ENCODE measurements around the gene PNPLA3. TPM values are rescaled to one million over a fixed set of nuclear protein-coding genes. Genes with fewer than 3 reads are reported as not detected.

PNPLA3 gene
- total RNA-seq, 1 experiment from 2014 or later, result 19.8 TPM

DNA sequence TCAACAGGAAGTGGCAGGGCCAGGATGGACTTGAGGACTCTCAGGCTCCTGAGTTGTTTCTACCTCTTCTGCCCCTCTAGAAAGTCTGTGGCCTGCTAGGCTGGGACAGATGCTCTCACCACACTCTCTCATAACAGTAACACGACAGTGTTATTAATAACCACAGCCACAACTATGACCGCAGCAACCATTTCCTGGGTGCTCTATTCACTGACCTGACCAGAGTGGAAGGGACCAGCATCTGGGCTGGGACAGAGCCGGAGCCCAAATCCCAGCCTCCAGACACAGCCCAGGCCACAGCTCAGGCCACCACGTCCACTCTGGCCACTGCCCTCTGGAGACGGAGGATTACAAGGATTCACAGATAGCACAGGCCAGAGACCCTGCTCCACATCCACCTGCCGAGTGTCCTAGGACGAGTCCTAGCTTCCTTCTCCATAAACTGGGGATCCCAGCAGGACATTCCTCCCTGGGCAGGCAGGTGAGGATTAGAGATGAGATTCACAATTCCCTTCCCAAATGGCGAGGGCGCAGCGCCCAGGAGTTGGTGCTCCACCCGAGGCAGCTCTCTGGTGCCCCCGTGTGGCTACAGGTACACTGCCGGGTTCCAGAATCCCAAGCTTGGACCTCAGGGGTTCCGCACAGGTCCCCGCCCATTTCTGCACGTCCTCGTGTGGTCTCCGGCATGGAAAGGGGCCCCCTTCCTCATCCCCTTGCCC lies 38.8 kb upstream of the PNPLA3 start:
- H3K27me3 Mint-ChIP-seq (ENCODE audit: low read depth), result no peaks in the 10 kb centered on the region
- DNase-seq (ENCODE audit: low spot score) (peak; percentile 89), ATAC-seq (peak; percentile 72)
- no peak overlapping the region for H3K4me3 Mint-ChIP-seq
- peaks cover 4% of the 10 kb centered on the region for H3K4me1 Mint-ChIP-seq
- POLR2A ChIA-PET, result no interaction called here
- H3K36me3 Mint-ChIP-seq, result no peaks in the 10 kb centered on the region; the same call in 1 of the 2 replicates
- CTCF ChIA-PET, result interaction anchor here (0.6 to 4.5 kb wide), 43 partner anchors 8 to 1451 kb away, joined by 3 to 162 read pairs (median 4); partner anchors contain the start of genes EFCAB6, PNPLA3, PNPLA5 and SAMM50
- H3K27ac Mint-ChIP-seq, result no peak overlapping the region
- TF ChIP-seq TEAD1 (CRISPR knock-in tag; IDR thresholded peaks at IDR 0.05) (0 out of 2 replicates have a peak, but pooled peaks have one; percentile 30), ZNF263 (CRISPR knock-in tag; IDR thresholded peaks at IDR 0.05; ENCODE audit: low read depth) (peak; percentile 54; the same call in 1 of the 2 replicates), CTCF (IDR thresholded peaks at IDR 0.05) (peak; percentile 85), NR2C2 (CRISPR knock-in tag; IDR thresholded peaks at IDR 0.05) (no peak), ZNF423 (CRISPR knock-in tag; IDR thresholded peaks at IDR 0.05) (0 out of 2 replicates have a peak, but pooled peaks have one; percentile 25)
- TF ChIP-seq, protein P1, sequence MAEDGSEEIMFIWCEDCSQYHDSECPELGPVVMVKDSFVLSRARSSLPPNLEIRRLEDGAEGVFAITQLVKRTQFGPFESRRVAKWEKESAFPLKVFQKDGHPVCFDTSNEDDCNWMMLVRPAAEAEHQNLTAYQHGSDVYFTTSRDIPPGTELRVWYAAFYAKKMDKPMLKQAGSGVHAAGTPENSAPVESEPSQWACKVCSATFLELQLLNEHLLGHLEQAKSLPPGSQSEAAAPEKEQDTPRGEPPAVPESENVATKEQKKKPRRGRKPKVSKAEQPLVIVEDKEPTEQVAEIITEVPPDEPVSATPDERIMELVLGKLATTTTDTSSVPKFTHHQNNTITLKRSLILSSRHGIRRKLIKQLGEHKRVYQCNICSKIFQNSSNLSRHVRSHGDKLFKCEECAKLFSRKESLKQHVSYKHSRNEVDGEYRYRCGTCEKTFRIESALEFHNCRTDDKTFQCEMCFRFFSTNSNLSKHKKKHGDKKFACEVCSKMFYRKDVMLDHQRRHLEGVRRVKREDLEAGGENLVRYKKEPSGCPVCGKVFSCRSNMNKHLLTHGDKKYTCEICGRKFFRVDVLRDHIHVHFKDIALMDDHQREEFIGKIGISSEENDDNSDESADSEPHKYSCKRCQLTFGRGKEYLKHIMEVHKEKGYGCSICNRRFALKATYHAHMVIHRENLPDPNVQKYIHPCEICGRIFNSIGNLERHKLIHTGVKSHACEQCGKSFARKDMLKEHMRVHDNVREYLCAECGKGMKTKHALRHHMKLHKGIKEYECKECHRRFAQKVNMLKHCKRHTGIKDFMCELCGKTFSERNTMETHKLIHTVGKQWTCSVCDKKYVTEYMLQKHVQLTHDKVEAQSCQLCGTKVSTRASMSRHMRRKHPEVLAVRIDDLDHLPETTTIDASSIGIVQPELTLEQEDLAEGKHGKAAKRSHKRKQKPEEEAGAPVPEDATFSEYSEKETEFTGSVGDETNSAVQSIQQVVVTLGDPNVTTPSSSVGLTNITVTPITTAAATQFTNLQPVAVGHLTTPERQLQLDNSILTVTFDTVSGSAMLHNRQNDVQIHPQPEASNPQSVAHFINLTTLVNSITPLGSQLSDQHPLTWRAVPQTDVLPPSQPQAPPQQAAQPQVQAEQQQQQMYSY (CRISPR knock-in tag; IDR thresholded peaks at IDR 0.05), result no peak
- H3K9me3 Mint-ChIP-seq, result no peaks in the 10 kb centered on the region

DNA sequence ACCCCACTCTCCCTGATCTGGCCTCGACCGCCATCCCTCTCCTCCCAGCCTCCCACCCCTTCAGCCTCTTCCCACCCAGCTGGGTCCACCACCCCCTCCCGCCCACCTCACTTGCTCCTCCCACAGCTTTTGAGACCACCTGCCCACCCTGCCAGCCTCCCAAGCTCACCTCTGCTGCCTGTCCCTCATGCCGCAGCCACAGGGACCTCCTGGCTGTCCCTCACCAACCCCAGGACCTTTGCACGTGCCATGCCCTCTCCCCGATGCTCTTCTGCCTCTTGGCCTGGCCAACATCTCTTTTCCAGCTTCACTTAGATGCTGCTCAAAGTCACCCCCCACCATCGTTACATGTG lies 38.3 kb upstream of the PNPLA3 start:
- ATAC-seq, result no peak
- Mint-ChIP-seq H3K27ac (no peak overlapping the region), H3K4me1 (peaks cover 4% of the 10 kb centered on the region), H3K27me3 (ENCODE audit: low read depth) (peaks cover 3% of the 10 kb centered on the region; the same call in 1 of the 2 replicates), H3K4me3 (no peak overlapping the region), H3K9me3 (no peaks in the 10 kb centered on the region), H3K36me3 (no peaks in the 10 kb centered on the region; the same call in 1 of the 2 replicates)
- CTCF ChIA-PET, result interaction anchor here (0.6 to 4.5 kb wide), 41 partner anchors 9 to 1450 kb away, joined by 3 to 162 read pairs (median 4); partner anchors contain the start of genes EFCAB6, PNPLA3, PNPLA5 and SAMM50
- DNase-seq (ENCODE audit: low spot score), result no peak
- POLR2A ChIA-PET, result no interaction called here
- 0 out of 2 replicates have a peak, but pooled peaks have one; percentile 1 for TF ChIP-seq ZNF263 (CRISPR knock-in tag; IDR thresholded peaks at IDR 0.05; ENCODE audit: low read depth)
- peak; percentile 64; the same call in 1 of the 2 replicates for TF ChIP-seq GTF2I (CRISPR knock-in tag; conservative IDR thresholded peaks at IDR 0.05)
- no peak for TF ChIP-seq ZNF416 (CRISPR knock-in tag; IDR thresholded peaks at IDR 0.05)
- no peak for TF ChIP-seq ZNF423 (CRISPR knock-in tag; IDR thresholded peaks at IDR 0.05)
- no peak for TF ChIP-seq EMX1 (CRISPR knock-in tag; IDR thresholded peaks at IDR 0.05)
- no peak for TF ChIP-seq CTCF (IDR thresholded peaks at IDR 0.05)
- no peak for TF ChIP-seq NFYB (CRISPR knock-in tag; conservative IDR thresholded peaks at IDR 0.05; ENCODE audit: low read depth)
- TF ChIP-seq TEAD1 (CRISPR knock-in tag; IDR thresholded peaks at IDR 0.05), result no peak

DNA sequence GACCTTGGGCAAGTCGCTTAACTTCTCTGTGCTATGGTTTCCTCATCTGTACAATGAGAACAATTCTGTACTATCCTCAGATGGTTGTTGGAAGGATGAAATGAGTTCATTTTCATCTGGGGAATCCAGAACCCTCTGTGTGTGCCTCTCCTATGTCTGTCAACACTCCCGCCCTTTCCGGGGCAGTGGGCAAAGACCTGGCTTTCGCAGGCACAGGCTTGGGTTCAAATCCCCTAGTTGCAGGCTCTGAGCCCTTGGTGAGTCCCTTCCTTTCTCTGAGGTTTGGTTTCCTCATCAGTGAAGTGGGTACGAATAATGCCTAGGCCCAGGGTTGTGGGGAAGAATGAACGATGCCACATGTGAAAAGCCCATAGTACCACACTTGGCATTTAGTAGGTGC lies 37.8 kb upstream of the PNPLA3 start:
- Mint-ChIP-seq H3K36me3 (no peaks in the 10 kb centered on the region; the same call in 1 of the 2 replicates), H3K4me3 (no peak overlapping the region), H3K27me3 (ENCODE audit: low read depth) (peaks cover 8% of the 10 kb centered on the region), H3K9me3 (no peaks in the 10 kb centered on the region), H3K4me1 (peaks cover 4% of the 10 kb centered on the region), H3K27ac (no peak overlapping the region)
- ChIA-PET CTCF (interaction anchor here (0.8 to 4.5 kb wide), 11 partner anchors 12 to 135 kb away, joined by 3 to 162 read pairs (median 25); partner anchors contain the start of genes PNPLA3 and PNPLA5), POLR2A (no interaction called here)
- TF ChIP-seq JUN (CRISPR knock-in tag; IDR thresholded peaks at IDR 0.05), result no peak
- TF ChIP-seq IRF2 (CRISPR knock-in tag; IDR thresholded peaks at IDR 0.05; ENCODE audit: borderline replicate concordance, low read depth), result no peak
- no peak for TF ChIP-seq ESRRA (CRISPR knock-in tag; IDR thresholded peaks at IDR 0.05; ENCODE audit: borderline replicate concordance)
- DNase-seq (ENCODE audit: low spot score), result no peak
- no peak for ATAC-seq
